ENCODE data around the gene RPTOR.

Gene RPTOR

DNA sequence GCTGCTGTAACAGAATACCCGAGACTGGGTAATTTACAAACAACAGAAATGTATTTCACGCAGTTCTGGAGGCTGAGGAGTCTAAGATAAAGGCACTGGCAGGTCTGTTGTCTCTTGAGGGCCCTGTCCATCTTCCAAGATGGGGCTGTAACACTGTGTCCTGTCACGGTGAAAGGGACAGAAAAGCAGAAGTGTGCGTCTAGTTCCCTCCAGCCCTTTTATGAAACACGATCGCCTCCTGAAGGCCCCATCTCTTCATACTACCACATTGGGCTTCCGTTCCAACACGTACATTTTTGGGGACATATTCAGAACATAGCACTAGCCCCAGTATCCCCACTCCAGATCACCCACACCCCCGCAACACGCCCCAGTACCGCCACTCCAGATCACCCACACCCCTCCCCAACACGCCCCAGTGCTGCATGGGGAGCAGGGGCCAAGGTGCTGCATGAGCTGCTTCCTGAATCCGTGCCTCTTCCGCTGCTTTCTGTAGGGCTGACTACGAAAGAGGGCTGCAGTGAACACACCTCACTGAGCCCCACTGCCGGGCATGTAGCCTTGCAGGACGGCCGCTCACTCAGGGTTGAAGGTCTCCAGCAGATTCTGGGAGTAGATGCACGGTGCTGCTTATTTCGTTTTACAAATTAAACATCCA lies 91.9 kb downstream of the RPTOR start:
- Histone ChIP-seq H4K20me1 (ENCODE audit: insufficient read depth, low read length) (peaks cover 47% of the 10 kb centered on the region), H3K9me3 (ENCODE audit: insufficient read depth, low read length) (no peaks in the 10 kb centered on the region), H3K9ac (ENCODE audit: low read length) (no peak overlapping the region), H3K36me3 (replicated peaks; ENCODE audit: low read depth, low read length) (no peaks in the 10 kb centered on the region), H3K4me3 (ENCODE audit: low read length) (no peak overlapping the region), H3K27ac (ENCODE audit: low read length) (no peak overlapping the region), H3K4me1 (ENCODE audit: low read length) (no peaks in the 10 kb centered on the region), H2AFZ (ENCODE audit: low read depth, low read length) (no peak overlapping the region), H3K27me3 (ENCODE audit: low read depth, low read length) (no peaks in the 10 kb centered on the region), H3K79me2 (ENCODE audit: low read length) (peaks cover 39% of the 10 kb centered on the region), H3K4me2 (ENCODE audit: low read length) (no peak overlapping the region)
- TF ChIP-seq EZH2phosphoT487 (IDR thresholded peaks at IDR 0.05; ENCODE audit: low read depth) = no peak
- TF ChIP-seq, protein P1, sequence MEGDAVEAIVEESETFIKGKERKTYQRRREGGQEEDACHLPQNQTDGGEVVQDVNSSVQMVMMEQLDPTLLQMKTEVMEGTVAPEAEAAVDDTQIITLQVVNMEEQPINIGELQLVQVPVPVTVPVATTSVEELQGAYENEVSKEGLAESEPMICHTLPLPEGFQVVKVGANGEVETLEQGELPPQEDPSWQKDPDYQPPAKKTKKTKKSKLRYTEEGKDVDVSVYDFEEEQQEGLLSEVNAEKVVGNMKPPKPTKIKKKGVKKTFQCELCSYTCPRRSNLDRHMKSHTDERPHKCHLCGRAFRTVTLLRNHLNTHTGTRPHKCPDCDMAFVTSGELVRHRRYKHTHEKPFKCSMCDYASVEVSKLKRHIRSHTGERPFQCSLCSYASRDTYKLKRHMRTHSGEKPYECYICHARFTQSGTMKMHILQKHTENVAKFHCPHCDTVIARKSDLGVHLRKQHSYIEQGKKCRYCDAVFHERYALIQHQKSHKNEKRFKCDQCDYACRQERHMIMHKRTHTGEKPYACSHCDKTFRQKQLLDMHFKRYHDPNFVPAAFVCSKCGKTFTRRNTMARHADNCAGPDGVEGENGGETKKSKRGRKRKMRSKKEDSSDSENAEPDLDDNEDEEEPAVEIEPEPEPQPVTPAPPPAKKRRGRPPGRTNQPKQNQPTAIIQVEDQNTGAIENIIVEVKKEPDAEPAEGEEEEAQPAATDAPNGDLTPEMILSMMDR (IDR thresholded peaks at IDR 0.05; ENCODE audit: low read depth, low read length) = no peak

DNA sequence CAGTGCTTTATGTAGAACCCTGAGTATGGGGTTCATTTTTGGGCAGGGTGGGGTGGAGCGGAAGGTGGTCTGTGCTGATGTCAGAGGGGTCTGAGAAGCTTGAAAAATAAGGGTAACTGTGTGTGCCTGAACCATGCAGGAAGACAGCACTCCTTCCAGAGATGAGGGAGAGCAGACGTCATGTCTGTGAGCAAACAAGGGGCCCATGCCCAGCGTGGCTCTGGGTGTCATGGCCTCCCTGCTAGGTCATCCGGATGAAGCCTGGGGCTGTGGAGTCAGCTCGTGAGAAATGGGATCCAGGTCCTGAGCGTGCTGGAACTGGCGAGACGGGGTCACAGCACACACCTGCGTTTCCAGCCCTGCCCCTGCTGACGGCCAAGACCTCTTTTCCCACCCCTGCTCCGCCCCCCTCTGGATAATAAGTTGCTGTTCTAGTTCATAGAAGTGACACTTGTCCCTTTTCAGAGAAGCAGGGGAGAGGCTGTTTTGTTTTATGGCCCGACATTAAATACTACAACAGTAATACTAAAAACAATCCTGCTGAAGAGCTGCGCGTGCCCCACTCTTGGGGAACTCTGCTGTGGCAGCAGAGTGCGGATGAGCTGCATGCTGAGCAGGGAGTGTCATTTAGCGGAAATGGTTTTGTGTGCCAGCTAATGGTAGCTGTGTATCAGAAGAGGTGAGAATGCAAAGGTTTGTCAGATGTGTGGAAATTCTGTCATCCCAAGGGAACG lies 92.6 kb downstream of the RPTOR start:
- Histone ChIP-seq H3K27ac (ENCODE audit: low read length) (no peak overlapping the region), H3K9ac (ENCODE audit: low read length) (no peak overlapping the region), H3K27me3 (ENCODE audit: low read depth, low read length) (no peaks in the 10 kb centered on the region), H3K4me1 (ENCODE audit: low read length) (no peaks in the 10 kb centered on the region), H3K9me3 (ENCODE audit: insufficient read depth, low read length) (no peaks in the 10 kb centered on the region), H3K36me3 (replicated peaks; ENCODE audit: low read depth, low read length) (no peaks in the 10 kb centered on the region), H4K20me1 (ENCODE audit: insufficient read depth, low read length) (peaks cover 45% of the 10 kb centered on the region), H3K4me2 (ENCODE audit: low read length) (no peak overlapping the region), H3K79me2 (ENCODE audit: low read length) (peaks cover 39% of the 10 kb centered on the region), H2AFZ (ENCODE audit: low read depth, low read length) (no peak overlapping the region), H3K4me3 (ENCODE audit: low read length) (no peak overlapping the region)
- TF ChIP-seq, protein P1 (IDR thresholded peaks at IDR 0.05; ENCODE audit: low read depth, low read length) = no peak
- no peak for TF ChIP-seq EZH2phosphoT487 (IDR thresholded peaks at IDR 0.05; ENCODE audit: low read depth)

GRCh38 chr17:80639658-80640057 lies 95.0 kb downstream of the RPTOR start:
- H2AFZ ChIP-seq (ENCODE audit: low read depth, low read length) = no peak overlapping the region
- H3K4me2 ChIP-seq (ENCODE audit: low read length) = no peak overlapping the region
- H3K4me3 ChIP-seq (ENCODE audit: low read length) = no peak overlapping the region
- H3K36me3 ChIP-seq (replicated peaks; ENCODE audit: low read depth, low read length) = no peaks in the 10 kb centered on the region
- no peak overlapping the region for H3K9ac ChIP-seq (ENCODE audit: low read length)
- TF ChIP-seq EZH2phosphoT487 (IDR thresholded peaks at IDR 0.05; ENCODE audit: low read depth) = no peak
- TF ChIP-seq, protein P1 (IDR thresholded peaks at IDR 0.05; ENCODE audit: low read depth, low read length) = no peak
- H4K20me1 ChIP-seq (ENCODE audit: insufficient read depth, low read length) = peaks cover 34% of the 10 kb centered on the region
- H3K9me3 ChIP-seq (ENCODE audit: insufficient read depth, low read length) = no peaks in the 10 kb centered on the region
- peaks cover 22% of the 10 kb centered on the region for H3K79me2 ChIP-seq (ENCODE audit: low read length)
- H3K27me3 ChIP-seq (ENCODE audit: low read depth, low read length) = no peaks in the 10 kb centered on the region
- no peaks in the 10 kb centered on the region for H3K4me1 ChIP-seq (ENCODE audit: low read length)
- H3K27ac ChIP-seq (ENCODE audit: low read length) = no peak overlapping the region

DNA sequence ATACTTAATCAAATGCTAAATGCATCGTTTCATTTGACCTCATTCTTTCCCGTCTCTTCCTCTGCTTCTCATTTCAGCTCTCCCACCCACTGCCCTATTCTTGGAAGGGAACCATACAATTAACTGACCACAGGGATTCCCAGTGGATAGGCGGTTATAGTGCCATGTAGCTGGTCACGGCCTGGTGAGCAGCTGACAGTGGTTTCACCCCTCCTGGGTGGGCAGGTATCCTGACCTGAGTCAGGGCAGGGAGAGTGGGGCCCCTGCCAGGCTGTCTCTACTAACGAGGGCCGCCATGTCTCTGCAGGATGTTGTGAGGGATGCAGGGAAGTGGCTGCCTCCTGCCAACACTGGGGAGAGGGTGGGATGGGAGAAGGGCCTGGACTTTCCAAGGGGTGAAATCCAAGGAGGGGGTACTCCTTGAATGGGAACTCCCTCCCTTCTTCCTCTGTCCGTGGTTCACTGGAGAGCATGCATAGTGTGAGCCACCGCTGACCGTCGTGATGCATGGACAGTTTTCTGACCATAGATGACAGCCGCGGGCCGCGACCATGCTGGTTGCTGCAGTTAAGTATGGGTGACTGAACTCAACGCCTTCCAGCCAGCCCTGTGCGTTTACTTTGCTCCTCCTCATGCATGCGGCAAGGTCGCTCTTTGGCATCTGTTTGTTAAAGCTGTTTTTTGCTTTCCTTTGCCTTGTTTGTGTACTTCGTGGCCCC lies 95.9 kb downstream of the RPTOR start:
- H4K20me1 ChIP-seq (ENCODE audit: insufficient read depth, low read length) = peaks cover 31% of the 10 kb centered on the region
- H2AFZ ChIP-seq (ENCODE audit: low read depth, low read length) = no peak overlapping the region
- H3K79me2 ChIP-seq (ENCODE audit: low read length) = peaks cover 15% of the 10 kb centered on the region; the same call in 1 of the 2 replicates
- H3K27me3 ChIP-seq (ENCODE audit: low read depth, low read length) = no peaks in the 10 kb centered on the region
- no peaks in the 10 kb centered on the region for H3K4me1 ChIP-seq (ENCODE audit: low read length)
- H3K4me2 ChIP-seq (ENCODE audit: low read length) = no peak overlapping the region
- H3K36me3 ChIP-seq (replicated peaks; ENCODE audit: low read depth, low read length) = no peaks in the 10 kb centered on the region
- no peak overlapping the region for H3K4me3 ChIP-seq (ENCODE audit: low read length)
- TF ChIP-seq, protein P1 (IDR thresholded peaks at IDR 0.05; ENCODE audit: low read depth, low read length) = no peak
- no peak for TF ChIP-seq EZH2phosphoT487 (IDR thresholded peaks at IDR 0.05; ENCODE audit: low read depth)
- H3K9me3 ChIP-seq (ENCODE audit: insufficient read depth, low read length) = no peaks in the 10 kb centered on the region
- no peak overlapping the region for H3K9ac ChIP-seq (ENCODE audit: low read length)
- no peak overlapping the region for H3K27ac ChIP-seq (ENCODE audit: low read length)
